Measurements from ENCODE around the gene STK32B. TPM values are rescaled to one million over a fixed set of nuclear protein-coding genes. Genes with fewer than 3 reads are reported as not detected.

STK32B gene
- total and polyA plus RNA-seq, 9 of the 15 experiments (the other 6 are each of a cell fraction or from before 2014, with no cell fraction given): 0.03 to 0.20 (median 0.07) TPM; not detected in 2

DNA sequence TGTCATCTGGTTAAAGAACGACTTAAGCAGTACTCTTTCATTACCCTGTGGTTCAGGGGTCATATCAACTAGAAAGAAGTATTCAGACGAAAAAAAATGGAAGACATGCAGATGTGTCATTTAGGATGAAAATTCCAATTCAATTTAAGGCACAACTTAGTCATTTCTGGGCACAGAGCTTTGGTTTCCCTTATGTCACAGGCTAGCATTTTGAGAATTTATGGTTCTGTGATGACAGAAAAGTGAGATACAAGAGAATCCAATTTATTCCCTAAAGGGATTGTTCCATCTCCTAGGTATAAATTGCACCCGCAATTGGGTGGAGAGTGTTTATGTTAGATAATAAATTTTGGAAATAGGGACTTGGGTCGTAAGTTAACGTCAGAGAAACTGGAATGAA is 306.6 kb downstream of the STK32B start:
- TF ChIP-seq TOE1 (IDR thresholded peaks at IDR 0.05; ENCODE audit: borderline replicate concordance) (no peak), TOE1 (CRISPR knock-in tag; IDR thresholded peaks at IDR 0.05; ENCODE audit: borderline replicate concordance, low read depth) (no peak), DACH1 (IDR thresholded peaks at IDR 0.05; ENCODE audit: partially characterized antibody) (no peak), MTA3 (IDR thresholded peaks at IDR 0.05; ENCODE audit: borderline replicate concordance) (no peak), SMARCA4 (IDR thresholded peaks at IDR 0.05) (no peak), NR2F6 (CRISPR knock-in tag; IDR thresholded peaks at IDR 0.05) (no peak), POLR2G (IDR thresholded peaks at IDR 0.05; ENCODE audit: low read depth, low read length) (no peak), ASH1L (IDR thresholded peaks at IDR 0.05; ENCODE audit: borderline replicate concordance, low read depth, partially characterized antibody) (no peak), CEBPB (tag; IDR thresholded peaks at IDR 0.05) (no peak), ZSCAN29 (IDR thresholded peaks at IDR 0.05) (no peak), CBFB (CRISPR knock-in tag; IDR thresholded peaks at IDR 0.05) (no peak), MBD2 (IDR thresholded peaks at IDR 0.05; ENCODE audit: borderline replicate concordance, low read depth) (no peak), NCOR1 (IDR thresholded peaks at IDR 0.05) (no peak)
- TF ChIP-seq, protein P1, sequence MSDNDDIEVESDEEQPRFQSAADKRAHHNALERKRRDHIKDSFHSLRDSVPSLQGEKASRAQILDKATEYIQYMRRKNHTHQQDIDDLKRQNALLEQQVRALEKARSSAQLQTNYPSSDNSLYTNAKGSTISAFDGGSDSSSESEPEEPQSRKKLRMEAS (CRISPR knock-in tag; IDR thresholded peaks at IDR 0.05): no peak
- TF ChIP-seq, protein P2, sequence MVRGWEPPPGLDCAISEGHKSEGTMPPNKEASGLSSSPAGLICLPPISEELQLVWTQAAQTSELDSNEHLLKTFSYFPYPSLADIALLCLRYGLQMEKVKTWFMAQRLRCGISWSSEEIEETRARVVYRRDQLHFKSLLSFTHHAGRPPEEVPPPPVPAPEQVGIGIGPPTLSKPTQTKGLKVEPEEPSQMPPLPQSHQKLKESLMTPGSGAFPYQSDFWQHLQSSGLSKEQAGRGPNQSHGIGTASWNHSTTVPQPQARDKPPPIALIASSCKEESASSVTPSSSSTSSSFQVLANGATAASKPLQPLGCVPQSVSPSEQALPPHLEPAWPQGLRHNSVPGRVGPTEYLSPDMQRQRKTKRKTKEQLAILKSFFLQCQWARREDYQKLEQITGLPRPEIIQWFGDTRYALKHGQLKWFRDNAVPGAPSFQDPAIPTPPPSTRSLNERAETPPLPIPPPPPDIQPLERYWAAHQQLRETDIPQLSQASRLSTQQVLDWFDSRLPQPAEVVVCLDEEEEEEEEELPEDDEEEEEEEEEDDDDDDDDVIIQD (CRISPR knock-in tag; IDR thresholded peaks at IDR 0.05): no peak
- H3K4me2 ChIP-seq (ENCODE audit: insufficient read depth, low read length): no peak overlapping the region
- H3K36me3 ChIP-seq (ENCODE audit: control insufficient read depth, insufficient read depth, low read length): no peaks in the 10 kb centered on the region
- H3K79me2 ChIP-seq (ENCODE audit: control insufficient read depth, insufficient read depth, low read length): no peaks in the 10 kb centered on the region
- H4K20me1 ChIP-seq (replicated peaks; ENCODE audit: control insufficient read depth, insufficient read depth, low read length): no peaks in the 10 kb centered on the region
- H2AFZ ChIP-seq (ENCODE audit: low read depth, low read length): no peak overlapping the region
- H3K9me1 ChIP-seq (ENCODE audit: control insufficient read depth, insufficient read depth, low read length): no peaks in the 10 kb centered on the region
- 0% methylated on average over 5 of the region's 5 CpGs for WGBS (ENCODE audit: insufficient coverage, low coverage, missing lambda C conversion rate)
- H3K4me3 ChIP-seq: no peak overlapping the region
- no peaks in the 10 kb centered on the region for H3K27me3 ChIP-seq (ENCODE audit: control insufficient read depth in 2 of 2, insufficient read depth in 2 of 2, low read length in 2 of 2)
- in situ Hi-C loops (cut with MboI): no loop called here
- no TSS peak for BruUV-seq (replicated peaks)
- FAIRE-seq (no peak), DNase-seq (ENCODE audit: extremely low read depth in 1 of 4, low spot score in 3 of 4) (no peak), ATAC-seq (no peak)
- intact Hi-C loops (cut with micrococcal nuclease): no loop called here
- POLR2A ChIA-PET: interaction anchor here (0.7 kb wide), 1 partner anchor 36 kb away, joined by 3 read pairs; no protein-coding TSS in a partner anchor
- no peaks in the 10 kb centered on the region for H3K9me3 ChIP-seq (replicated peaks; ENCODE audit: control insufficient read depth, insufficient read depth, low read depth, low read length)
- CTCF ChIA-PET (ENCODE audit: low intra/inter-chr PET ratio): interaction anchor here (0.6 kb wide), 1 partner anchor 14 kb away, joined by 3 read pairs; no protein-coding TSS in a partner anchor
- no peak overlapping the region for H3K9ac ChIP-seq (ENCODE audit: insufficient read depth in 1 of 2, low read depth in 2 of 2, low read length in 2 of 2)
- H3K4me1 ChIP-seq (replicated peaks in 1 of 2; ENCODE audit: control insufficient read depth in 2 of 2, insufficient read depth in 2 of 2, low read length in 2 of 2): no peaks in the 10 kb centered on the region
- no peak overlapping the region for H3K27ac ChIP-seq (ENCODE audit: extremely low read depth, low read depth, low read length)
